Keratinocyte (primary cell): ENCODE results near the gene ADGRL3. TPM values are rescaled to one million over a fixed set of nuclear protein-coding genes. Genes with fewer than 3 reads are reported as not detected.

Experiments used
- DNase-seq: peaks from one replicate; pipeline ENCODE4 v3.0.0-alpha.2; 2011; ENCODE audit warnings: low read depth, missing footprints, low spot score
- FAIRE-seq: peaks from 2 replicates; lab custom pipeline; 2011; peaks lifted over from hg19 to GRCh38; lab: Jason Lieb, UNC
- H2AFZ ChIP-seq: 2 replicates; pipeline ENCODE4 v1.6.0; 2012; ENCODE audit warnings: low read length, control low read depth, inconsistent platforms; ENCODE audit not compliant: control insufficient read depth
- H3K27ac ChIP-seq: 2 replicates; pipeline ENCODE4 v1.5.1; 2011; ENCODE audit warnings: low read length; ENCODE audit not compliant: control insufficient read depth, insufficient read depth
- H3K27me3 ChIP-seq: 3 replicates; pipeline ENCODE4 v1.6.0; 2011; ENCODE audit warnings: low read length; ENCODE audit not compliant: control insufficient read depth, insufficient read depth; ENCODE audit errors: extremely low read depth
- H3K36me3 ChIP-seq, 2 experiments: 2 replicates in 1 of 2; 3 replicates in 1 of 2; pipeline ENCODE4 v1.5.1; 2011; ENCODE audit warnings: low read length in 2 of 2, mild to moderate bottlenecking in 1 of 2; ENCODE audit not compliant: control insufficient read depth in 2 of 2, insufficient read depth in 2 of 2; ENCODE audit errors: extremely low read depth in 1 of 2
- H3K4me1 ChIP-seq: 3 replicates; pipeline ENCODE4 v1.5.1; 2011; ENCODE audit warnings: low read length; ENCODE audit not compliant: control insufficient read depth, insufficient read depth; ENCODE audit errors: extremely low read depth
- H3K4me2 ChIP-seq: 3 replicates; pipeline ENCODE4 v1.6.0; 2011; ENCODE audit warnings: low read depth, low read length; ENCODE audit not compliant: control insufficient read depth, insufficient read depth; ENCODE audit errors: extremely low read depth
- H3K4me3 ChIP-seq, 3 experiments: fragments of 200-600 bp in 1 of 3; sonication (generic) in 1 of 3; 2 replicates in 2 of 3; 3 replicates in 1 of 3; pipeline ENCODE4 v1.5.1; 2011 to 2016; ENCODE audit warnings: low read length in 3 of 3, mild to moderate bottlenecking in 3 of 3, control low read depth in 2 of 3, inconsistent platforms in 1 of 3, low read depth in 1 of 3, mixed read lengths in 1 of 3, mixed run types in 1 of 3, moderate library complexity in 1 of 3; ENCODE audit not compliant: control insufficient read depth in 2 of 3, insufficient read depth in 2 of 3; ENCODE audit errors: extremely low read depth in 1 of 3
- H3K79me2 ChIP-seq: 2 replicates; pipeline ENCODE4 v1.6.0; 2012; ENCODE audit warnings: low read length; ENCODE audit not compliant: control insufficient read depth, insufficient read depth
- H3K9ac ChIP-seq: 3 replicates; pipeline ENCODE4 v1.6.0; 2011; ENCODE audit warnings: low read length; ENCODE audit not compliant: control insufficient read depth, insufficient read depth; ENCODE audit errors: extremely low read depth
- H3K9me1 ChIP-seq: 3 replicates; pipeline ENCODE4 v1.6.0; 2011; ENCODE audit warnings: low read length; ENCODE audit not compliant: control insufficient read depth, insufficient read depth; ENCODE audit errors: extremely low read depth
- H3K9me3 ChIP-seq: 2 replicates; pipeline ENCODE4 v1.5.1; 2012; ENCODE audit warnings: low read depth, low read length; ENCODE audit not compliant: control insufficient read depth
- H4K20me1 ChIP-seq: 3 replicates; pipeline ENCODE4 v1.6.0; 2011; ENCODE audit warnings: low read length; ENCODE audit not compliant: control insufficient read depth, insufficient read depth; ENCODE audit errors: extremely low read depth
- CTCF ChIP-seq, 3 experiments: IDR thresholded peaks in 1 of 3; conservative IDR thresholded peaks in 1 of 3; optimal IDR thresholded peaks in 1 of 3; 2 replicates in 2 of 3; 3 replicates in 1 of 3; pipeline versions ENCODE3 to v1.5.1; 2011; ENCODE audit warnings: low read length in 3 of 3, mild to moderate bottlenecking in 3 of 3, moderate library complexity in 2 of 3, control low read depth in 1 of 3, inconsistent platforms in 1 of 3; ENCODE audit not compliant: insufficient read depth in 2 of 3; ENCODE audit errors: extremely low read depth in 1 of 3
- EZH2 ChIP-seq: IDR thresholded peaks from one replicate; pipeline ENCODE4 v1.6.1; 2012; ENCODE audit warnings: inconsistent platforms, mild to moderate bottlenecking, low read length, moderate library complexity
- dilution Hi-C: fragments of 300-500 bp; cut with MboI; formaldehyde crosslinking; loops from one replicate; pipeline ENCODE4 v1.7.0; 2020; ENCODE audit warnings: low sequenced_read_pairs; ENCODE audit not compliant: extremely low pct_ligation_motif_present
- polyA plus RNA-seq, 5 experiments: library from polyadenylated mRNA; depleted of rRNA in 3 of 5; stranded (reverse) in 3 of 5; stranded (forward) in 1 of 5; unstranded in 1 of 5; fragments of >200 nt; gene quantifications; 1 replicate in 1 of 5; 2 replicates in 3 of 5; 3 replicates in 1 of 5; pipeline versions ENCODE4 v1.2.1 to v1.2.3, GENCODE V29; 2011 to 2012; ENCODE audit warnings: missing spikeins in 2 of 5, low read depth in 1 of 5, low replicate concordance in 1 of 5

Gene ADGRL3
- polyA plus RNA-seq, 1 donor (not counting 4 experiments of a cell fraction or from before 2014, with no cell fraction given): 0.18 TPM

GRCh38 chr4:61254406-61254805, 54.3 kb downstream of the ADGRL3 start:
- H2AFZ ChIP-seq: peak overlapping the region; percentile 11
- H3K4me3 ChIP-seq: no peak overlapping the region
- no peaks in the 10 kb centered on the region for H4K20me1 ChIP-seq
- H3K79me2 ChIP-seq: no peaks in the 10 kb centered on the region
- H3K9ac ChIP-seq: no peak overlapping the region
- no peaks in the 10 kb centered on the region for H3K36me3 ChIP-seq
- H3K27me3 ChIP-seq: no peaks in the 10 kb centered on the region
- no peaks in the 10 kb centered on the region for H3K9me1 ChIP-seq
- H3K4me2 ChIP-seq: peak overlapping the region; percentile 54
- DNase-seq: peak; percentile 23
- dilution Hi-C loops: no loop called here
- peak; percentile 55 for FAIRE-seq
- peaks cover 18% of the 10 kb centered on the region for H3K4me1 ChIP-seq
- no peaks in the 10 kb centered on the region for H3K9me3 ChIP-seq
- no peak overlapping the region for H3K27ac ChIP-seq
- no peak for TF ChIP-seq EZH2
- no peak for TF ChIP-seq CTCF (optimal IDR thresholded peaks at IDR 0.05 in 1 of 3, IDR thresholded peaks at IDR 0.05 in 1 of 3, conservative IDR thresholded peaks at IDR 0.05 in 1 of 3; ENCODE audit: extremely low read depth in 1 of 3, insufficient read depth in 2 of 3, low read length in 3 of 3)

- Histone ChIP-seq H3K36me3 (no peaks in the 10 kb centered on the region), H3K9me3 (no peaks in the 10 kb centered on the region), H3K27ac (no peak overlapping the region), H3K4me2 (no peak overlapping the region), H4K20me1 (no peaks in the 10 kb centered on the region), H3K9ac (no peak overlapping the region), H3K79me2 (no peaks in the 10 kb centered on the region), H3K4me1 (no peaks in the 10 kb centered on the region), H3K9me1 (no peaks in the 10 kb centered on the region), H3K27me3 (no peaks in the 10 kb centered on the region), H2AFZ (no peak overlapping the region), H3K4me3 (no peak overlapping the region)
- TF ChIP-seq EZH2 (no peak), CTCF (optimal IDR thresholded peaks at IDR 0.05 in 1 of 3, IDR thresholded peaks at IDR 0.05 in 1 of 3, conservative IDR thresholded peaks at IDR 0.05 in 1 of 3; ENCODE audit: extremely low read depth in 1 of 3, insufficient read depth in 2 of 3, low read length in 3 of 3) (no peak)
- no peak for FAIRE-seq
- no peak for DNase-seq
- dilution Hi-C loops: no loop called here
These were observed 73.1 kb downstream of the ADGRL3 start for GRCh38 chr4:61273233-61273632.
